ENCODE data around the gene MS4A2.

Gene MS4A2

DNA sequence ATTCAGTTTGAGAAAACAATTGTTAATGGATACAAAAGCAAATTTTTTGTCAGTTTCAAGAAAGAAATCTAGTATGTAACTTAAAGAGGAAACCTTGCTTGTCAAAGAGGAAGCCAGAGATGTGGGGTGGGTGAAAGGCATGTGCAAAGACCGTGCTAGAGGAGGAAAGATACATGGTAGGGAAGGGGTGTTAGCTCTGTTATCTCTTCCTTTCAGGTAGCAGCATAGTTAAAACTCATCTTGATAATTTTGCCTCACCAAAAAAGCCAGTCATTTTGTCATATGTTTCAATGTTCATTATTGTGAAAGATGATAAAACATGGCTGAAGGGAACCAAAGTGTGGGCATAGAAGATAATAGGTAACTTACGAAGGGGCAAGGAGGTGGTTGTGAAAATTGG is 2.6 kb upstream of the MS4A2 start:
- no peak overlapping the region for H3K4me2 ChIP-seq (ENCODE audit: low read length)
- no peaks in the 10 kb centered on the region for H3K79me2 ChIP-seq
- no peak overlapping the region for H3K4me3 ChIP-seq (ENCODE audit: low read depth, low read length)
- H2AFZ ChIP-seq = no peak overlapping the region
- H3K9ac ChIP-seq = no peak overlapping the region
- no peaks in the 10 kb centered on the region for H3K27me3 ChIP-seq (ENCODE audit: control insufficient read depth, insufficient read depth, low read length)
- H3K36me3 ChIP-seq (ENCODE audit: control insufficient read depth, insufficient read depth, low read length) = no peaks in the 10 kb centered on the region
- H3K27ac ChIP-seq = no peak overlapping the region
- no peaks in the 10 kb centered on the region for H3K4me1 ChIP-seq
- TF ChIP-seq, protein P1, sequence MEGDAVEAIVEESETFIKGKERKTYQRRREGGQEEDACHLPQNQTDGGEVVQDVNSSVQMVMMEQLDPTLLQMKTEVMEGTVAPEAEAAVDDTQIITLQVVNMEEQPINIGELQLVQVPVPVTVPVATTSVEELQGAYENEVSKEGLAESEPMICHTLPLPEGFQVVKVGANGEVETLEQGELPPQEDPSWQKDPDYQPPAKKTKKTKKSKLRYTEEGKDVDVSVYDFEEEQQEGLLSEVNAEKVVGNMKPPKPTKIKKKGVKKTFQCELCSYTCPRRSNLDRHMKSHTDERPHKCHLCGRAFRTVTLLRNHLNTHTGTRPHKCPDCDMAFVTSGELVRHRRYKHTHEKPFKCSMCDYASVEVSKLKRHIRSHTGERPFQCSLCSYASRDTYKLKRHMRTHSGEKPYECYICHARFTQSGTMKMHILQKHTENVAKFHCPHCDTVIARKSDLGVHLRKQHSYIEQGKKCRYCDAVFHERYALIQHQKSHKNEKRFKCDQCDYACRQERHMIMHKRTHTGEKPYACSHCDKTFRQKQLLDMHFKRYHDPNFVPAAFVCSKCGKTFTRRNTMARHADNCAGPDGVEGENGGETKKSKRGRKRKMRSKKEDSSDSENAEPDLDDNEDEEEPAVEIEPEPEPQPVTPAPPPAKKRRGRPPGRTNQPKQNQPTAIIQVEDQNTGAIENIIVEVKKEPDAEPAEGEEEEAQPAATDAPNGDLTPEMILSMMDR (IDR thresholded peaks at IDR 0.05) = no peak
- H3K9me3 ChIP-seq (ENCODE audit: control insufficient read depth, low read length) = no peaks in the 10 kb centered on the region

DNA sequence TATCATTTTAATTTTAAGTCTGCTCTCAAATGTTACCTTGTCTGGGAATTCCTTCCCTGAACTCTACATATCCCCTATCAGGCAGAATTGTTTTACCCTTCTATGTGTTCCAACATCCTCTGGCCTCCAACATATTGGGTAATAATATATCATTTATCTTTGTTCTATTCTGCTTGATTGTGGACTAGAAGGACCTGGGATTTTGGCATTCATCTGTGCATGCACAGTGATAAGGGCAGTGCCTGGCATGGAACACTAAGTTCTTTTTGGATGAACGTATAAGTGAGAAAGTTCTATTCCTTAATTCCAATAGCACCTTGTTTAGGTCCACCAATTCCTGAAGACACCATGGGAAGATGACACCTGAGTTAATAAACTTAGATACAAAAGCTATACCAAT is 1.2 kb upstream of the MS4A2 start:
- no peak overlapping the region for H3K27ac ChIP-seq
- no peak overlapping the region for H3K9ac ChIP-seq

DNA sequence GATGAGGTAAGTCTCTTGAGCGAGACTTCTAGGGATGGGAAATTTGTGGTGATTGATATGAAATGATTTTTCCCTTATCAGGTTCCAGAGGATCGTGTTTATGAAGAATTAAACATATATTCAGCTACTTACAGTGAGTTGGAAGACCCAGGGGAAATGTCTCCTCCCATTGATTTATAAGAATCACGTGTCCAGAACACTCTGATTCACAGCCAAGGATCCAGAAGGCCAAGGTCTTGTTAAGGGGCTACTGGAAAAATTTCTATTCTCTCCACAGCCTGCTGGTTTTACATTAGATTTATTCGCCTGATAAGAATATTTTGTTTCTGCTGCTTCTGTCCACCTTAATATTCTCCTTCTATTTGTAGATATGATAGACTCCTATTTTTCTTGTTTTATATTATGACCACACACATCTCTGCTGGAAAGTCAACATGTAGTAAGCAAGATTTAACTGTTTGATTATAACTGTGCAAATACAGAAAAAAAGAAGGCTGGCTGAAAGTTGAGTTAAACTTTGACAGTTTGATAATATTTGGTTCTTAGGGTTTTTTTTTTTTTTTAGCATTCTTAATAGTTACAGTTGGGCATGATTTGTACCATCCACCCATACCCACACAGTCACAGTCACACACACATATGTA is 7.1 kb downstream of the MS4A2 start:
- H3K4me3 ChIP-seq (ENCODE audit: low read depth, low read length) = no peak overlapping the region
- no peak overlapping the region for H3K9ac ChIP-seq
- no peak overlapping the region for H3K27ac ChIP-seq
- TF ChIP-seq, protein P1 (IDR thresholded peaks at IDR 0.05) = no peak
- no peaks in the 10 kb centered on the region for H3K9me3 ChIP-seq (ENCODE audit: control insufficient read depth, low read length)
- no peaks in the 10 kb centered on the region for H3K79me2 ChIP-seq
- no peaks in the 10 kb centered on the region for H3K4me1 ChIP-seq
- H3K27me3 ChIP-seq (ENCODE audit: control insufficient read depth, insufficient read depth, low read length) = no peaks in the 10 kb centered on the region
- no peak overlapping the region for H3K4me2 ChIP-seq (ENCODE audit: low read length)
- no peak overlapping the region for H2AFZ ChIP-seq
- no peaks in the 10 kb centered on the region for H3K36me3 ChIP-seq (ENCODE audit: control insufficient read depth, insufficient read depth, low read length)

More for the DNA sequence above, 1.2 kb upstream of the MS4A2 start:
- Histone ChIP-seq H3K4me1 (no peaks in the 10 kb centered on the region), H3K27me3 (ENCODE audit: control insufficient read depth, insufficient read depth, low read length) (no peaks in the 10 kb centered on the region), H2AFZ (no peak overlapping the region), H3K4me3 (ENCODE audit: low read depth, low read length) (no peak overlapping the region), H3K9me3 (ENCODE audit: control insufficient read depth, low read length) (no peaks in the 10 kb centered on the region), H3K4me2 (ENCODE audit: low read length) (no peak overlapping the region), H3K79me2 (no peaks in the 10 kb centered on the region), H3K36me3 (ENCODE audit: control insufficient read depth, insufficient read depth, low read length) (no peaks in the 10 kb centered on the region)
- TF ChIP-seq, protein P1 (IDR thresholded peaks at IDR 0.05) = no peak

DNA sequence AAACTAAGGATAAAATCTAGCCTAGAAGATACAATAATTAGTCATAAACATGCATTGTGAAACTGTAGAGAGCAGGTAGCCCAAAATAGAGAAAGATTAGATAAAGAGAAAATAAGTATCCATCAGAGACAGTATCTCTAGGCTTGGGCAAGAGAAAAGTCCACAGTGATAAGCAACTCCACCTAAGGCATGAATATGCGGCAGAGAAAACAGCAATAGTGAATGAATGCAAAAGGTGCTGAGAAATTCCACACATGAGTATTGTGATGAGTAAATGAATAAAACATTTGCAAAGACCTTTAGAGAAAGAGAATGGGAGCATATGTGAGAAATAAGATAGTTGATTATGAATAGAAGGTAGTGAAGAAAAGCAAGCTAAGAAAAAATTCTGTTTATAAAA is 8.7 kb downstream of the MS4A2 start:
- Histone ChIP-seq H3K4me1 (no peaks in the 10 kb centered on the region), H3K9ac (no peak overlapping the region), H2AFZ (no peak overlapping the region), H3K9me3 (ENCODE audit: control insufficient read depth, low read length) (no peaks in the 10 kb centered on the region), H3K79me2 (no peaks in the 10 kb centered on the region), H3K4me2 (ENCODE audit: low read length) (no peak overlapping the region), H3K4me3 (ENCODE audit: low read depth, low read length) (no peak overlapping the region), H3K27ac (no peak overlapping the region), H3K27me3 (ENCODE audit: control insufficient read depth, insufficient read depth, low read length) (no peaks in the 10 kb centered on the region), H3K36me3 (ENCODE audit: control insufficient read depth, insufficient read depth, low read length) (no peaks in the 10 kb centered on the region)
- TF ChIP-seq, protein P1 (IDR thresholded peaks at IDR 0.05) = no peak

DNA sequence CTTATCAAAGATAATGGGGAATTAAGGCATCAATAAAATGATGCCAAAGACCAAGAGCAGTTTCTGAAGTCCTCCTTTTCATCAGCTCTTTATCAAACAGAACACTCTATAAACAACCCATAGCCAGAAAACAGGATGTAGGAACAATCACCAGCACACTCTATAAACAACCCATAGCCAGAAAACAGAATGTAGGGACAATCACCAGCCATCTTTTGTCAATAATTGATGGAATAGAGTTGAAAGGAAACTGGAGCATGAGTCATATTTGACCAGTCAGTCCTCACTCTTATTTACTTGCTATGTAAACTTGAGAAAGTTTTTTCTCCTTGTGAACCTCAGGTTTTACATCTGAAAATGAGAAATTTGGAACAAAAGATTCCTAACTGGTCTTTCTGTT is 10.0 kb downstream of the MS4A2 start:
- no peaks in the 10 kb centered on the region for H3K79me2 ChIP-seq
- H3K4me2 ChIP-seq (ENCODE audit: low read length) = no peak overlapping the region
- H3K9me3 ChIP-seq (ENCODE audit: control insufficient read depth, low read length) = no peaks in the 10 kb centered on the region
- no peak overlapping the region for H3K4me3 ChIP-seq (ENCODE audit: low read depth, low read length)
- no peak overlapping the region for H3K27ac ChIP-seq
- no peak overlapping the region for H3K9ac ChIP-seq
- no peaks in the 10 kb centered on the region for H3K27me3 ChIP-seq (ENCODE audit: control insufficient read depth, insufficient read depth, low read length)
- H2AFZ ChIP-seq = no peak overlapping the region
- H3K36me3 ChIP-seq (ENCODE audit: control insufficient read depth, insufficient read depth, low read length) = no peaks in the 10 kb centered on the region
- H3K4me1 ChIP-seq = no peaks in the 10 kb centered on the region
- TF ChIP-seq, protein P1 (IDR thresholded peaks at IDR 0.05) = no peak
